Loucy (cell line): ENCODE data around the gene HRK.

Experiments
- EZH2phosphoT487 ChIP-seq: fragments of 200-600 bp; IDR thresholded peaks from 2 replicates; pipeline ENCODE4 v1.6.1; 2018; ENCODE audit warnings: antibody characterized with exemption, mild to moderate bottlenecking, moderate library complexity, borderline replicate concordance
- TF ChIP-seq, protein P1 (sequence below): fragments of 200-600 bp; sonication (generic); conservative IDR thresholded peaks from 2 replicates; pipeline ENCODE4 v1.5.1; 2014; ENCODE audit warnings: mild to moderate bottlenecking, antibody characterized with exemption, low read length

DNA sequence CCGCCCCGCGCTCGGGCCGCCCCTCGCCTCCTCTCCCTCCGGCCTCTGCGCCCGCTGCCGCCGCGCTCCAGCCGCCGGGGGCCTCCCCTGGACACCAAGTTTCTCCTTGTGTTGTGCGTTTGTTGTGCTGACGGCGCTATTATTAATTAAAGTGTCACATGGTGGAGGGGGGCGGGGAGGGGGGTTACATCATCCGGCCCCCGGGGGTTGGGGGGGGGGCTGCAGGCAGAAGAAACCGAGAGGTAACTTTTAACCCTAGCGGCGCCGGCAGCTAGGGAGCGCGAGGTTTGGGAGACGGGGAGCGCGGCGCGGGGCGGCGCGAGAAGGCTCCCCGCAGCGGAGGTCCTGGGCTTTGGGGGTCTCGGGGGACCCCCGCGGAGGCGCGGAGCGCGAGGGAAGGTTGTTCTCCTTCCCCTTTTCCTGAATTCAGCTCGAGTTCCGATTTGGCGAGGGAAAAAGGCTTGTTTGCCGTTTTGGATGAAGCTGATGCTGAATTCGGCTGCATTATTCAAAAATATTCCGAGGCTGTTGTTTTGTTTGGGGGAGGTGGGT is at the start of gene HRK:
- TF ChIP-seq, protein P1, sequence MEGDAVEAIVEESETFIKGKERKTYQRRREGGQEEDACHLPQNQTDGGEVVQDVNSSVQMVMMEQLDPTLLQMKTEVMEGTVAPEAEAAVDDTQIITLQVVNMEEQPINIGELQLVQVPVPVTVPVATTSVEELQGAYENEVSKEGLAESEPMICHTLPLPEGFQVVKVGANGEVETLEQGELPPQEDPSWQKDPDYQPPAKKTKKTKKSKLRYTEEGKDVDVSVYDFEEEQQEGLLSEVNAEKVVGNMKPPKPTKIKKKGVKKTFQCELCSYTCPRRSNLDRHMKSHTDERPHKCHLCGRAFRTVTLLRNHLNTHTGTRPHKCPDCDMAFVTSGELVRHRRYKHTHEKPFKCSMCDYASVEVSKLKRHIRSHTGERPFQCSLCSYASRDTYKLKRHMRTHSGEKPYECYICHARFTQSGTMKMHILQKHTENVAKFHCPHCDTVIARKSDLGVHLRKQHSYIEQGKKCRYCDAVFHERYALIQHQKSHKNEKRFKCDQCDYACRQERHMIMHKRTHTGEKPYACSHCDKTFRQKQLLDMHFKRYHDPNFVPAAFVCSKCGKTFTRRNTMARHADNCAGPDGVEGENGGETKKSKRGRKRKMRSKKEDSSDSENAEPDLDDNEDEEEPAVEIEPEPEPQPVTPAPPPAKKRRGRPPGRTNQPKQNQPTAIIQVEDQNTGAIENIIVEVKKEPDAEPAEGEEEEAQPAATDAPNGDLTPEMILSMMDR, result no peak
- no peak for TF ChIP-seq EZH2phosphoT487
